Fibroblast of mammary gland (primary cell): ENCODE data around the gene CDC42.

ENCODE experiments used
- DNase-seq: peaks from one replicate; pipeline ENCODE4 v3.0.0-alpha.2; 2010; ENCODE audit warnings: low read depth
- H3K4me3 ChIP-seq: 2 replicates; pipeline ENCODE4 v1.5.1; 2011; ENCODE audit warnings: low read depth, mild to moderate bottlenecking, low read length, moderate library complexity; ENCODE audit not compliant: control insufficient read depth
- TF ChIP-seq, protein P1 (sequence below): conservative IDR thresholded peaks from 2 replicates; pipeline ENCODE4 v1.5.1; 2011; ENCODE audit warnings: low read depth, low read length, inconsistent platforms; ENCODE audit not compliant: control insufficient read depth, insufficient read depth

The CDC42 gene

DNA sequence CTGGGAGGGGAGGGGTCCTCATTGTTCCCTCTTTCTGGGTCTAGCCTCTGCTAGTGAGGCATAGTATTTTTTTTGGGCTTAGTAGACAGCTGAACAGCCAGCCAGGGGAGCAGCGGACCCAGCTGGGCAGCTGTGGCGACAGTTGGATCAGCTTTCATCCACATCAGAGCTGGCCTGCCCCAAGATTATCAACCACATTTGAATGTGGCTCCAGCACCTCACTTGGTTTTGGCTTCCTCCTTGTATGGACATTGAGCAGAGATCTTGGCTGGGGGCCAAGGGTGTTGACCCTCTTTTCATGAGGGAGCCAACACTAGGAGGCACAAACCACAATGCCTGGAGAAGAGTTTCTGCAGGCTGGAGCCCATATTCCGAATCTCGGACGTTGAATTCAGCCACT lies 65.3 kb downstream of the CDC42 start:
- H3K4me3 ChIP-seq: no peak overlapping the region
- DNase-seq: no peak
- TF ChIP-seq, protein P1, sequence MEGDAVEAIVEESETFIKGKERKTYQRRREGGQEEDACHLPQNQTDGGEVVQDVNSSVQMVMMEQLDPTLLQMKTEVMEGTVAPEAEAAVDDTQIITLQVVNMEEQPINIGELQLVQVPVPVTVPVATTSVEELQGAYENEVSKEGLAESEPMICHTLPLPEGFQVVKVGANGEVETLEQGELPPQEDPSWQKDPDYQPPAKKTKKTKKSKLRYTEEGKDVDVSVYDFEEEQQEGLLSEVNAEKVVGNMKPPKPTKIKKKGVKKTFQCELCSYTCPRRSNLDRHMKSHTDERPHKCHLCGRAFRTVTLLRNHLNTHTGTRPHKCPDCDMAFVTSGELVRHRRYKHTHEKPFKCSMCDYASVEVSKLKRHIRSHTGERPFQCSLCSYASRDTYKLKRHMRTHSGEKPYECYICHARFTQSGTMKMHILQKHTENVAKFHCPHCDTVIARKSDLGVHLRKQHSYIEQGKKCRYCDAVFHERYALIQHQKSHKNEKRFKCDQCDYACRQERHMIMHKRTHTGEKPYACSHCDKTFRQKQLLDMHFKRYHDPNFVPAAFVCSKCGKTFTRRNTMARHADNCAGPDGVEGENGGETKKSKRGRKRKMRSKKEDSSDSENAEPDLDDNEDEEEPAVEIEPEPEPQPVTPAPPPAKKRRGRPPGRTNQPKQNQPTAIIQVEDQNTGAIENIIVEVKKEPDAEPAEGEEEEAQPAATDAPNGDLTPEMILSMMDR: no peak

GRCh38 chr1:22118291-22118992 lies 65.9 kb downstream of the CDC42 start:
- no peak overlapping the region for H3K4me3 ChIP-seq
- DNase-seq: no peak
- TF ChIP-seq, protein P1: no peak

DNA sequence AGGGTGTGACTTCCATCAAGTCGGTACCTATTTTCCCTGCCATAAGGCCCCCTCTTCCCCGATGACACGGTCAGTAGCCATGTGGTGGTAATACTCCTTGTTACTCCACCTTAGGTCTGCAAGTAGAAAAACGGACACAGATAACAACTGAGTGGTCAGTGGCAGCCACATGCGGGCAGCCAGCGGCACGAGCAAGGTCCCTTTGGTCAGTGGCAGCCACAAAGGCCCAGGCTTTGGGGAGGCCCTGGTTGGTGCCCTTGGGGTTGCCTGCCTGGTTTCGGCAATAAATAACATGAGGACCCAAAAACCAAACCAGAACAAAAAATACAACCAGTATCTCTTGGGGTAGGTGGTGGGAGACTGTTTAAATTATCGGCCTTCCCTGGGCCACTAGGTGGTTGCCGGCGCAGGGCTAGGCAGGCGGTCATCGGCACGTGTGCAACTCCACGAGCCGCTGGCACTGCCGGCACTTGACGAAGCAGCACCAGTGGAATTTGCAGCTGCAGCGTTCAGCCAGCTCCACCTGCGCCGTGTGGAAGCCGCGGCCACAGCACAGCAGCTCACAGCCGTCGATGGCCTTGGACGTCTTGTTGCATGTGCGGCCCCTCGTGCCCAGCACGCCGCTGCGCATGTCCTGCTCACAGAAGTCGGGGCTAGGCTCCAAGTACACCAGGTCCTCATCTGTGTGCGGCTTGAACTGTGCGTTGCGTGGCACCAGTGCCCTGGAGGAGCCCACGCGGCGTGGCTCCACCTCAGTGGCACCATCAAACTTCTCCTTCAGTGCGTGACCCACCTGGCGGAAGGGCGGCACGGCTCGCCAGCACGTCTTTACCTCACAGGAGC lies 67.3 kb downstream of the CDC42 start:
- no peak for DNase-seq
- H3K4me3 ChIP-seq: no peak overlapping the region
- TF ChIP-seq, protein P1: no peak

DNA sequence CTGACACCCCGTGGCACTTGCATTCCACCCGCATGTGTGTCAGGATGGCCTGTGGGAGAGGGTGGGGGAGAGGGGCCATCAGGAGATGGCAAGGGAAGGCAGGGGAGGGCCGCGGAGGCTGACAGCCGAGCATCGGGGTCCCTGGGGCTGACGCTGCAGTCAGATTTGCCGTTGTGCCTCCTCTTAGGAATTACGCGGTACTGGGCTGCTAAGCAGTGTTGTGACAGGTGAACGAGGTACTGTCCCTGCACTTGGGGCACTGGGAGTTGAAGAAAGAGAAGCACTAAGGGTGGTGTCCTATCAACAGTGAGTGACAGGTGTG lies 67.9 kb downstream of the CDC42 start:
- TF ChIP-seq, protein P1: no peak
- no peak for DNase-seq
- no peak overlapping the region for H3K4me3 ChIP-seq

DNA sequence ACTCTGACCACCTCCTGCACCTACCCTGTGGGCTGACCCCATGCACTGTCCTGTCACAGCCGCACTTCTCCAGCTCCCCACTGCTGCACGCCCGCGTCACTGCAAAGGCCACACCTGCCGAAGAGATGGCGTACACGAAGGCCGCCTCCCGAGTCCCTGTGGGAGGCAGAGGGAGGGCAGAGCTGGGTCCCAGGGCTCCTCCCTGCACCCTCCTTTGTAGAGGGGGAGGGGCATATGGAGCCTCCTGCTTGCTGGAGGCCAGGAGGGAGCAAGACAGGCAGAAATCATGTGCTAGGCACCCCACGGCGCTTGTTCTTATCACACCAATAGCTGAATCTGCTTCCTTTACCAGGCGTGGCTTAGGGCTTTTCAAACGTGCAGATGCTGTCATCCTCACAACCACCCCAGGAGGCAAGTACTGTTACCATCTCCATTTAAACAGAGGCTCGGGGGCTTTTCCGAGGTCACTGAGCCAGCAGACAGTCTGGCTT lies 69.0 kb downstream of the CDC42 start:
- TF ChIP-seq, protein P1: no peak
- no peak overlapping the region for H3K4me3 ChIP-seq
- DNase-seq: no peak

- H3K4me3 ChIP-seq: no peak overlapping the region
- DNase-seq: no peak
- TF ChIP-seq, protein P1: no peak
Measured at GRCh38 chr1:22122273-22123070, 70.0 kb downstream of the CDC42 start.
